ENCODE measurements around the gene PRDM11. TPM values are rescaled to one million over a fixed set of nuclear protein-coding genes. Genes with fewer than 3 reads are reported as not detected.

The PRDM11 gene
- total and polyA plus RNA-seq, 2 of the 4 experiments (the other 2 are of a cell fraction): 2.2 to 2.7 TPM

DNA sequence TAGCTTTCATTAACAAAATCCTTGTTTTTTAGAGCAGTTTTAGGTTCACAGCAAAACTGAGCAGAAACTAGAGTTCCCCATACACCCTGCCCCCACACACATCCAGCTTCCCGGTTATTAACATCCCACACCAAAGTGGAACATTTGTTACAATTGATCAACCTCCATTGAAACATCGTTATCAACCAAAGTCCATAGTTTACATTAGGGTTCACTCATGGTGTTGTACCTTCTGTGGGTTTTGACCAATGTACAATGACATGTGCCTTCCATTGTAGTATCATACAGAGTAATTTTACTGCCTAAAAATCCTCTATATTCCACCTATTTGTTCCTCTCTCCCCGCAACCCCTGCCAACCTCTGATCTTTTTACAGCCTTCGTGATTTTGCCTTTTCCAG, 28.5 kb downstream of the PRDM11 start:
- H3K79me1 ChIP-seq (ENCODE audit: low read depth in 1 of 2, low read length in 2 of 2): no peaks in the 10 kb centered on the region; a peak in 1 of 4 replicates
- intact Hi-C loops (cut with micrococcal nuclease): no loop called here

More for the DNA sequence above, 28.5 kb downstream of the PRDM11 start:
- Histone ChIP-seq H3K36me3 (ENCODE audit: control insufficient read depth, insufficient read depth, low read length) (no peaks in the 10 kb centered on the region), H3K56ac (ENCODE audit: extremely low read depth, insufficient read depth, low read length) (no peak overlapping the region), H2BK15ac (ENCODE audit: low read depth, low read length) (no peak overlapping the region), H2AK5ac (ENCODE audit: low read depth, low read length) (no peak overlapping the region), H3K4me3 (ENCODE audit: insufficient read depth, low read depth, low read length) (no peak overlapping the region), H3K9me3 (ENCODE audit: control insufficient read depth, insufficient read depth, low read length) (no peaks in the 10 kb centered on the region), H3K4me1 (ENCODE audit: control insufficient read depth, insufficient read depth, low read length) (peaks cover 6% of the 10 kb centered on the region), H2AK9ac (replicated peaks; ENCODE audit: low read depth, low read length, poor library complexity) (no peak overlapping the region), H3K14ac (replicated peaks; ENCODE audit: low read depth, low read length) (no peak overlapping the region), H4K20me1 (ENCODE audit: insufficient read depth, low read length) (peaks cover 4% of the 10 kb centered on the region; the same call in 1 of the 2 replicates), H3K18ac (ENCODE audit: low read depth, low read length) (no peak overlapping the region), H2BK5ac (ENCODE audit: low read depth, low read length, poor library complexity, severe bottlenecking) (no peak overlapping the region), H2BK20ac (ENCODE audit: low read depth, low read length) (no peak overlapping the region), H2BK120ac (ENCODE audit: low read depth, low read length) (no peak overlapping the region), H3K23ac (ENCODE audit: low read depth, low read length) (no peak overlapping the region), H4K91ac (ENCODE audit: insufficient read depth, low read depth, low read length) (no peak overlapping the region), H3K4me2 (ENCODE audit: low read depth, low read length) (no peak overlapping the region), H2AFZ (replicated peaks; ENCODE audit: low read length, poor library complexity) (no peak overlapping the region), H3K27ac (ENCODE audit: insufficient read depth, low read length) (no peak overlapping the region), H3K9me1 (ENCODE audit: insufficient read depth, low read length) (peaks cover 4% of the 10 kb centered on the region; the same call in 1 of the 2 replicates), H3K4ac (ENCODE audit: low read depth, low read length) (no peak overlapping the region), H4K5ac (ENCODE audit: low read depth, low read length) (no peak overlapping the region), H3K9ac (ENCODE audit: low read depth, low read length) (no peak overlapping the region), H3K27me3 (ENCODE audit: control insufficient read depth, insufficient read depth, low read length) (no peaks in the 10 kb centered on the region), H4K8ac (ENCODE audit: low read depth in 2 of 2, low read length in 2 of 2) (no peak overlapping the region)
- CTCF ChIA-PET: no interaction called here
- no peak for TF ChIP-seq MAFK (IDR thresholded peaks at IDR 0.05; ENCODE audit: low read depth, low read length)
- no peak for TF ChIP-seq CEBPB (IDR thresholded peaks at IDR 0.05; ENCODE audit: low read depth, low read length)
- no peak for TF ChIP-seq BHLHE40 (IDR thresholded peaks at IDR 0.05; ENCODE audit: low read depth, low read length)
- TF ChIP-seq MAZ (IDR thresholded peaks at IDR 0.05; ENCODE audit: borderline replicate concordance, low read depth, low read length): no peak
- TF ChIP-seq RAD21 (IDR thresholded peaks at IDR 0.05; ENCODE audit: low read length): no peak
- TF ChIP-seq, protein P1, sequence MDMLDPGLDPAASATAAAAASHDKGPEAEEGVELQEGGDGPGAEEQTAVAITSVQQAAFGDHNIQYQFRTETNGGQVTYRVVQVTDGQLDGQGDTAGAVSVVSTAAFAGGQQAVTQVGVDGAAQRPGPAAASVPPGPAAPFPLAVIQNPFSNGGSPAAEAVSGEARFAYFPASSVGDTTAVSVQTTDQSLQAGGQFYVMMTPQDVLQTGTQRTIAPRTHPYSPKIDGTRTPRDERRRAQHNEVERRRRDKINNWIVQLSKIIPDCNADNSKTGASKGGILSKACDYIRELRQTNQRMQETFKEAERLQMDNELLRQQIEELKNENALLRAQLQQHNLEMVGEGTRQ (IDR thresholded peaks at IDR 0.05; ENCODE audit: low read depth, low read length): no peak
- TF ChIP-seq MXI1 (IDR thresholded peaks at IDR 0.05; ENCODE audit: borderline replicate concordance, low read depth, low read length): no peak
- TF ChIP-seq, protein P2, sequence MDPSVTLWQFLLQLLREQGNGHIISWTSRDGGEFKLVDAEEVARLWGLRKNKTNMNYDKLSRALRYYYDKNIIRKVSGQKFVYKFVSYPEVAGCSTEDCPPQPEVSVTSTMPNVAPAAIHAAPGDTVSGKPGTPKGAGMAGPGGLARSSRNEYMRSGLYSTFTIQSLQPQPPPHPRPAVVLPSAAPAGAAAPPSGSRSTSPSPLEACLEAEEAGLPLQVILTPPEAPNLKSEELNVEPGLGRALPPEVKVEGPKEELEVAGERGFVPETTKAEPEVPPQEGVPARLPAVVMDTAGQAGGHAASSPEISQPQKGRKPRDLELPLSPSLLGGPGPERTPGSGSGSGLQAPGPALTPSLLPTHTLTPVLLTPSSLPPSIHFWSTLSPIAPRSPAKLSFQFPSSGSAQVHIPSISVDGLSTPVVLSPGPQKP (IDR thresholded peaks at IDR 0.05; ENCODE audit: borderline replicate concordance, low read depth, low read length): no peak
- TF ChIP-seq CHD1 (IDR thresholded peaks at IDR 0.05; ENCODE audit: low read depth, low read length): no peak
- TF ChIP-seq RFX5 (IDR thresholded peaks at IDR 0.05; ENCODE audit: low read depth, low read length): no peak
- TF ChIP-seq NFE2L2 (IDR thresholded peaks at IDR 0.05; ENCODE audit: low read depth, low read length): no peak
- TF ChIP-seq FOS (IDR thresholded peaks at IDR 0.05; ENCODE audit: low read depth, low read length): no peak
- no peak for TF ChIP-seq RCOR1 (IDR thresholded peaks at IDR 0.05; ENCODE audit: insufficient replicate concordance, low read length)
- in situ Hi-C loops (cut with MboI; ENCODE audit: low sequenced_read_pairs): no loop called here
- DNase-seq (no peak), ATAC-seq (ENCODE audit: low read depth) (no peak)
- WGBS, 2 experiments (ENCODE audit: extremely low coverage in 2 of 2, insufficient read length in 1 of 2): no CpG with 5 or more reads among the region's 4 CpGs
- POLR2A ChIA-PET (ENCODE audit: unreplicated experiment): no interaction called here
- dilution Hi-C loops (cut with HindIII; ENCODE audit: low sequenced_read_pairs, unreplicated experiment): no loop called here
- no TSS peak for BruUV-seq (replicated peaks)
